Stimulated activated CD4-positive, alpha-beta T cell treated with anti-CD3 and anti-CD28 coated beads, Interleukin-1b, Interleukin-23, amount 100 ng/mL, for 4 hours (primary cell): ENCODE measurements around the gene GPS1.

Experiments
- DNase-seq, 2 donors: peaks; one replicate each; pipeline ENCODE4 v3.0.0-alpha.2; 2020; ENCODE audit warnings: low read depth in 2 of 2

Gene GPS1

DNA sequence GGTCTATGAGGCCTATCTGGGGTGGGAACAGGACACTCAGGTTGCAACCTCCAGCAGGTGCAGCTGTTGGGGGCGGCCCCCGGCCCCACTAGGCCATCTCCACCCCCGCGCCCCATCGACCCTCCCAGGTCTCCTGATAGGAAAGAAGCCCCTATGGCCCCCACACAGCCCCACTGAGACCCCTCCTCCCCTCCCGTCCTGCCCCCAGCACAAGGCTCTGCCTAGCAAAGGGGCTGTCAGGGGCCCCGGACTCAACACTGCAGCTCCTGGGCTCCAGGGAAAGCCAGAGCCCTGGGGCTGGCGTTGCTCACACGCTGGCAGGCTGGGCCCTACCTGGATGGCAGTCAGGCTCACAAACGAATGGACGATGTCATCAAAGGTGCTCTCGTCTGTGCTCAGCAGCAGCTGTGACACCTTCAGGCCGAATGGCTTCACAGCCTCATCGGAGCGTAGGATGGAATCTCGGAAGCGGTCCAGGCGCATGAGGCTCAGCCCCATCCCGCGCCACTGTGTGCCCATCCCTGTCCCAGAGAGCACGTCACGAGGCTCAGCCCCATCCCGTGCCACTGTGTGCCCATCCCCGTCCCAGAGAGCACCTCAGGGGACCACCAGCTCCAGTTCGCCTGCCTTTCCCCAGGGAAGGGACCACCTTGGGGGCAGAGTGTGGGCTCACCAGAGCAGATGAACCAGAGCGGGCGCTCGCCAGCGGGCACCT is 39.0 kb downstream of the GPS1 start:
- DNase-seq, result no peak

DNA sequence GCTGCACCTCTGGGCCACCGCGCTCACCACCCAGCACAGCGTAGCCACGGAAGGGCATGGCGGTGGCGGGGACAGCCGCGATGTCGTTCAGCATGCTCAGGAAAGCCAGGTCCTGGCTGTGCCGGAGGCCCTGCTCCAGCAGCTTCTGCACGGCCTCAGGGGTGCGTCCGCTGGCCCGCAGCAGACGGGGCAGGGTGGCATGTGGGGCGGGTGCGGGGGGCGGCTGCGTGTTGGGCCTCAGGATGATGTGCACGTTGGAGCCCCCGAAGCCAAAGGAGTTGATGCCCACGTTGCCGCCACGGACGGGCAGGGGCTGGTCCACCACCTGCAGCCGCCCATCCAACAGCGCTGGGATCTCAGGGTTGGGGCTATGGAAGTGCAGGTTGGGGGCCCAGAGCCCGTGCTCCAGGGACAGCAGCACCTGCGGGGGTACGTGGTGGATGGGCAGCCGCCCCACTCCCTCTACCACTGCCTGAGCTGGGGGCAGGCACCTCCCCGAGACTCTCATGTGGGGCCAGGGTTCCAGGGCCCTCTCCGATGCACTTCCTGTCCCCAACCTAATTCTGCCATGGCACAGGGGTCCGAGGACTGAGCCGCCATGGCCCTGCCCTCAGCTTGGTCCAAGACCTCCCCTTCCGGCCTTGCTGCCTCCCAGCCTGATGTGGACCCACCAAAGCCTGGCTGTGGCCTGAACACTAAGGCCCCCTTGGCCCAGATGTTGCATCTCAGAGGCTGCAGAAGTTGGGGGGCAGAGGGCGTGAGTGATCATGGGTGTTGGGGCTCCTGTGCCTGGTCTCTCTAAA is 39.8 kb downstream of the GPS1 start:
- DNase-seq, result no peak

DNA sequence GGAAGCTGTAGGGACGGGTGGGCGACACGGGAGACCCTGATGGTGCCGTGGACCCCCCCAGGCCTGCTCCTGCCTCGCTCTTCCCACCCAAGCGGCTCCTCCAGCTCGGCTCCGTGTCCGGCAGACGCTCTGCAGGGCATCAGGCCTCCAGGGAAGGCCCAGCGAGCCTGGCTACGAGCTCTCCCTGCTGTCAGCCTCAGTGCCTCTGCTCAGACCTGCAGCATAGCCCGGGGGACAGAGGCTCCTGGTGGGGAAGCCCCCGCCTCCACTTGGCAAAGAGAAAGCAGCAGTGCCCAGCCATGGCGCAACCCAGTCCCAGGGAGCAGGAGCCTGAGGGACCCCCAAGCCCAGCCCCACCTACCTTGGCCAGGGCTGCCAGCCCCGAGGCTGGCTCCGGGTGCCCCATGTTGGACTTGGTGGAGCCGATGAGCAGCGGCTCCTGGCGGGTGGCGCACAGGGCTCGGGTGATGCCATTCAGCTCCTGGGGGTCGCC is 40.4 kb downstream of the GPS1 start:
- DNase-seq, result no peak

DNA sequence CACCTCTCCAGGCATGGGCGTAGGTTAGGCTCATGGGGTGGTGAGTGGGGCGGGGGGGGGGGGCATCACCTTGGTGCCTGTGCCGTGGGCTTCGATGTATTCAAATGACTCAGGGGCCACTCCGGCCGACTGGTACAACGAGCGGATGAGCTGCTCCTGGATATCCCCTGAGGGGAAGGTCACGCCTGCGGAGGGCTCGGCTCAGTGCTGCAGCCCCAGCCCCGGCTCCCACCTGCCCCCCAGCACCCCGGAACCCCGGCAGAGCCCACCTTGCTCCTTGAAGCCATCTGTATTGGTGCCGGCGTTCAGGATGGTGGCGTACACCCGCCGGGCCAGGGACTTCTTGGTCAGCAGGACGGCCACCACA is 40.9 kb downstream of the GPS1 start:
- no peak for DNase-seq

DNA sequence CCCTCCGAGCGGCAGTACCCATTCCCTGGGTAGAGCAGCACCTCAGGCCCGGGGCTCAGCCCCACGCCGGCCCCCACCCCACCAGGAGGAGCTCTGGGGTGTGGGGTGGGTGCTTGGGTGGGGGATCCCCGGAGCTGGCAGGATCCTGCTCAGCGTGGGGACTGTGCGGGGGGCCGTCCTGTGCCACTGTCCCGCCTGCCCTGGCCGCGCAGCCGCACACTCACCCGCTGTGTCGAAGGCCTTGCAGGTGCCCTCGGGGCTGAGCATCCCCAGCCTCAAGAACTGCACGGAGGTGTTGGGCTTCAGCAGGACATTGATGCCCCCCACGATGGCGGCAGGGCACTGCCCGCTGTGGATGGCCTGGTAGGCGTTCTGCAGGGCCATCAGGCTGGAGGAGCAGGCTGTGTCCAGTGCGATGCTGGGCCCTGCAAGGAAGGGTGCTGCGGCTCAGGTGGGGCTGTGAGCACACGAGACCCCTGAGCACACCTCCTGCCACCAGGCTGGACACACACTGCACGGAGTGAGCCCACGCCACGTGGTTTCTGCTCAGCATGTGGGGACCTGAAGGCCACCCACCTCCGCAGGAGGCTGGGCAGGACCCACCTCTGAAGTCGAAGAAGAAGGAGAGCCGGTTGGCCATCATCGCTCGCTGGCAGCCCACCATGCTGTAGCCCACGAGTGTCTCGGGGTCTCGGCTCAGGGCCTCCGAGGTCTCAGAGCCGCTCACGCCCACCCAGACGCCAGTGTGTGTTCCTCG is 41.5 kb downstream of the GPS1 start:
- no peak for DNase-seq

DNA sequence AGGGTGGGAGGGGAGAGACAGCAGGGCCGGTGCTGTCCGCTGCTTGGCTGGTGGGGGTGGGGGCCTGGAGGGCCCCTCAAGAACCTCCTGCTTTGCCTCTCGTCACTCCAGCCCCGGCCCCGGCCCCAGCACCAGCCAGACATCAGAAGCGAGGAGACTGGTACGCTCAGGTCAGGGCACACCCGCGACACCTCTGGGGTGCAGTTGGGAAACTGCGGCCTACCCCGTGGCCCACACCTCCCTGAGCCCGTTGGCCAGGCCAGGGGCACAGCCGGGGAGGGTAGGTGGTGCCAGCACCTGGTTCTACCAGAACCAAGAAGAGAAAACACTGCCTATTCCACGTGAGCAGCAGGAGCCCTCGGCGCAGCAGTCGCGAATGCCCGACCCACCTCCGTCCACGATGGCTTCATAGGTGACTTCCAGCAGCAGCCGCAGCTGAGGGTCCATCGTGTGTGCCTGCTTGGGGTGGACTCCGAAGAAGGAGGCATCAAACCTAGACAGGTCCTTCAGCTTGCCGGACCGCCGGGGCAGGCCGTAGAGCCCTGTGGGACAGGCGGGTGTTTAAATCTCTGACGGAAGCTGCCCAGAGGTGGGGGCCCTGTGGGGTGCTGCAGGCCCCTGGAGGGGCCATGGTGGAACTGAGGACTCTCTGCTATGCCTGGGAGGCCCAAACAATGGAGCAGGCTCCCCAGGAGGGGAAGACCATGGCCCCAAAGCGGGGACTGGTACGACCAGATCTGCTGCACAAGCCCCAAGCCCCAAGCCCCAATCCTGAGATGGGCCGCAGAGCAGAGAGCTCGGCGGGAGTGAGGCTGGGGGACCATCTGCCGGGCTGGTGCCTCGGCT is 43.5 kb downstream of the GPS1 start:
- DNase-seq, result no peak

DNA sequence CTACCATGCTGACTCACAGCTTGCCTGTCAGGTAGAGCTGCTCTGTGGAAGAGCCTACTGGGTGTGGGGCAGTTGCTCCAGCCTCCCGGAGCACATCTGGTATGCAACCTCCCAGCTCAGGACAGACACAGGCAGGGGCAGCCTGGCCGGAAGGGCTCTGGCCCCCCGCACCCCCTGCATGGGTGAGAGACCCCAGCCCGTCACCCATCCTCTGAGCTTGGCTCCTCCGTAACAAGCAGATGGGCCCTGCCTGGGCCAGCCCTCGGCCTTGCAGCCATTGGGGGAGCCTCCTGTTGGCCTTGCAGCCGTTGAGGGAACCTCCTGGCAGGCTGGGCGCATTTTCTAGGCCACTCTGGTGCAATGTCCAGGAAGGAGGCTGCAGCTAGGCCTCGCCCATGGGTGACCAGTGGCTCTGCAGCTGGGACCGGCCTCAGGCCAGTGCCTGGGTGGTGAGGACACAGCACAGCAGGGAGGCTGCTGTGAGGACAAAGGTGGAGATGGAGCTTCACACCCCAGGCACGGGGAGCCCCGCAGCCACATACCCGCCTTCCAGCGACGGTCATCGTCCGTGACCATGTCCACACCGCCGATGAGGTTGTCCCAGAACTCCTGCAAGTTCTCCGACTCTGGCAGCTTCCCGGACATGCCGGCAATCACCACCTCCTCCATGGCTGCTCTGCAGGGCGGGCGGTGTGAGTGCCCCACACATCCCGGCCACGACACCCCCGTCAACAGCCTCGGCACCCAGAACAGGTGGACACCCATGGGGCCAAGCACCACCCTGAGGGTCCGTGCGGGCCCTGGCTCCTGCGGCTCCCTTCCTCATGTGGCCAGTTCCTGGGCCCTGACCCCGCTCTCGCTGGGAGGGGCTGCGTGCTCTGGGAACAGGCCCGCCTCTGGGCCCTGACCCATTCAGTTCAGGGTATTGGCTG is 44.3 kb downstream of the GPS1 start:
- no peak for DNase-seq

DNA sequence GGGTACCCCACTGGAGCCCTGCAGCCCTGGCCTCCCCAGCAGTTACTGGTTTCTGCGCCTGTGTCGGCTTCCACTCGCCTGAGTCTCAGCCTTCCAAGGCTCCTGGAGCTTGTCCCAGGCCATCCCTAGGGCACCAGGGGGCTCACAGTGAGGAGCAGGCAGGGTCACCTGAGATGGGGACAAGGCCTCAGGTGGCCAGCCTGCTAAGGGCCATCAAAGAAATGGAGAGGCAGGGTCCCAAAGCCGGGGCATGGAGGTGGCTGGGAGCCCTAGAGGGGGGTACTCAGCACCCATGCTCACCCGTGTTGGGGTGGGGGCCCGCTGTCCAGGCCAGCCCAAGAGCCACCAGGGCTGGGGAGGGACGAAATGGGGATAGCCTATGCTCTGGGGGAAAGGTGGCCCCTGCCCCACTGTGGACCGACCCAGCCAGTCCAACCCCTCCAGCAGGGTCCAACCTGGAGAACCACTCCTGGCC is 45.0 kb downstream of the GPS1 start:
- no peak for DNase-seq

DNA sequence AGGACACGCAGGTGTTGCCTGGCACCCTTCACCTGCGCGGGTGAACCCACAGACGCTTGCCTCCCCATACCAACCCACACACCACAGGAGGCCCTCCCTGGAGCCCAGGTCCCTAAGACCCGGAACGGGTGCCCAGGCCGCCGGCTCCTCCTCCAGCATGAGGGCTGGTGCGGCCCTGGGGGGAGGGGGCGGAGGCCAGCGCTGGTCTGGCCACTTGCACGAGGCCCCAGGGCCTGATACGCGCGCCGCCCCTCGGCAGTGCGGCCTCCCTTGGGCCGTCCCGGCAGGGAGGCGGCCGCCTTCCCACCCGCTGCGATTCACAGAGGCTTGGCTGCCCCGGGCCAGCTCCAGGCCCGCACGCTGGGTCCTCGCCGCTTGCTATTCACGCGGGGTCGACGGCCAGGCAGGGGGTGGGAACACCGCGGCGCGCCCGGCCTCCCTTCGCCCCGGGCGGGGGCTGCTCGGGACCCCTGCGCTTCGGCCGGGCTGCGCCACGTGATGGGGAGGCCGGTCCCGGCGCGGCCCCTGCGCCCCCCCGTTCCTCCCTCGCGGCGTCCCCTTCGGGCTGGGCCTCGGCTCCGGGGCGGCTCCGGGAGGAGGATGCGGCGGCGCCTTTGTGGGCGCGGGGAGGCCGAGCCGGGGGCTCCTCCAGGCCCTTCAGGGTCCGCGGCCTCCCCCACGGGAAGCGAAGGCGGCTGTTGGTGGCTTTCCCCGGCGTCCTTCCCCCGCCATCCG is 45.7 kb downstream of the GPS1 start:
- peak in 1 of 2 donors; percentile 38 for DNase-seq

DNA sequence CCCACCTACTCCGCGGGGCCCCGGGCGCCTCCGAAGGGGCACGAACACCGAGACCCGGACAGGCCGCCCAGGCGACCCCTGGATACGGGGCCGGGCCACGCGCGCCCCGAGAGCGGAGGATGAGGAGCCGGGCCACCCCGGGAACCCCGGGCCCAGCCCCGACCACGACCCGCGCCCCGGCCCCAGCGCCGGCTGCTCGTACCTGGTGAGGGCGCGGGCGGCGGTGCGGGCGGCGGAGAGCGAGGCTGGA is 46.1 kb downstream of the GPS1 start:
- no peak for DNase-seq

DNA sequence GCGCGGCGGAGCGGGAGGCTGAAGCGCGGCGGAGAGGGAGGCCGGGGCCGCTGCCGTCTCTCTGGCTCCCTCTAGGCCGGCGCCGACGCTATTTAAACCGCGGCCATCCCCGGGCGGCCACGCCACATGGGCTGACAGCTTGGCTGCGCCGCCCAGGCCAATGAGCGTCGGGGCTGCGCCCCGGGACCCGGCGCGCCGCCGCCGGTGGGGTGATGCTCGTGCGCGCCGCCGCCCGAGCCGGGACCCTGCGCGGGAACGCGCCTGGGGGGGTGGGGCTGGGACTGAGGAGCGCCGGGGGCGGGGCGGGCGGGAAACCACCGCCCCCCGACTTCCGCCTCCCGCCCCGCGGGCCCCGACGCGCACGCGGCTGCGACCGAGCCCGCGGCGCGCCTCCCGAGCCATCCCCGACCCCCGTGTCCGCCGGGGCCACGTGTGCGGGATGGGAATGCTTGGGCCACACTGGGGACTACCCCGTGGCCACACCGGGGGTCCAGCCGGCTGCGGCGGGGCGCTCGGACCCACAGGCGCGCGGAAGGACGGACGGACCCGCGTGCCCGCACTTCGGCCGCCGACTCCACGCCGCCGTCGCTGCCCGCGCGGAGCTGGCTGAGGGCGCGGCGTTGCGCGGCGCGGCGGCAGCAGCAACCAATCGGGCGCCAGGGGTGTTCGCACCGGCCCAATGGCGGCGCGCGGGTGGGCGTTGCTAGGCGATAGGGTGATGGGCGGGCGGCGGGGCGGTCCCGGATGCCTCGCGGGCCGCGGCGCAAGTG is 46.7 kb downstream of the GPS1 start, which contains the start of gene FASN:
TSS of gene FASN (minus strand) at position 68 of the 770 bp plus-strand sequence. CDS start 1,791 bp downstream, outside the sequence.
- peak; percentile 89 to 96 for DNase-seq

DNA sequence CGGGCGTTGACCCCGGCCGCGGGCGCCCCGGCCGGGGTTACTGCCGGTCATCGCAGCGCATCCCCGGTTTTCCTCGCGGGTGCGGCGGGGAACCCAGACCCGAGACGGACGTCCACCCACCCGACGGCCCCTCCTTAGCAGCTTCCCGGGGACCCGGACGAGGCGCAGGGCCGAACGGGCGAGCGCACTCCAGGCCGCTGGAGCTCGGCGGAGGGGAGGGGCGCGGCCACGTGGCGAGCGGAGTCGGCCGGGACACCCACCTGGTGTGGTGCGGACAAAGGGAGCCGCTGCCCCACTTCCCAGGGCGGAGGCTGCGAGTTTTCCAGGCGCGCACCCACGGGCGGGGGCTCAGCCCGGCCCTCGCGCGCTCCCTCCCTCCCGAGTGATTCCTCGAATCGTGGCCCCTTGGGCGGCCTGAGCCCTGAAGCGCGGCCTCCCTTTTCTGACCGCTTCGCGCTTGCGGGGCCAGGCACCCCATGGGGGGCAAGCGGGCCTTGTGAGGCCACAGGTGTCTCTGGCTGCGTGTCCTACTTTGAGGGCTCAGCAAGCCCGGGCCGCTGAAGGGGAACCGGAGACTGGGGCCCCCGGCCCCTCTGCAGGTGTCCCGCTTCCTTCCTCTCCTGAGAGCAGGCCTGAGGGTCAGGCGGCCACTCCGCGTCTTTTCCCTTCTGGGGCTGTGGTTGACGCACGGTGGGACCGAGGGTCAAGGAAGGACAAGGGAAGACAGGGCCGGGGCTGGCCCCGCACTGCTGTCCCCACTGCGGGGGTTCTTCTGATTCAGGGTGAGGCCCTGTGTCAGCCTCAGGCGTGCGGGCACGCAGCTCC is 47.5 kb downstream of the GPS1 start:
- DNase-seq, result no peak

DNA sequence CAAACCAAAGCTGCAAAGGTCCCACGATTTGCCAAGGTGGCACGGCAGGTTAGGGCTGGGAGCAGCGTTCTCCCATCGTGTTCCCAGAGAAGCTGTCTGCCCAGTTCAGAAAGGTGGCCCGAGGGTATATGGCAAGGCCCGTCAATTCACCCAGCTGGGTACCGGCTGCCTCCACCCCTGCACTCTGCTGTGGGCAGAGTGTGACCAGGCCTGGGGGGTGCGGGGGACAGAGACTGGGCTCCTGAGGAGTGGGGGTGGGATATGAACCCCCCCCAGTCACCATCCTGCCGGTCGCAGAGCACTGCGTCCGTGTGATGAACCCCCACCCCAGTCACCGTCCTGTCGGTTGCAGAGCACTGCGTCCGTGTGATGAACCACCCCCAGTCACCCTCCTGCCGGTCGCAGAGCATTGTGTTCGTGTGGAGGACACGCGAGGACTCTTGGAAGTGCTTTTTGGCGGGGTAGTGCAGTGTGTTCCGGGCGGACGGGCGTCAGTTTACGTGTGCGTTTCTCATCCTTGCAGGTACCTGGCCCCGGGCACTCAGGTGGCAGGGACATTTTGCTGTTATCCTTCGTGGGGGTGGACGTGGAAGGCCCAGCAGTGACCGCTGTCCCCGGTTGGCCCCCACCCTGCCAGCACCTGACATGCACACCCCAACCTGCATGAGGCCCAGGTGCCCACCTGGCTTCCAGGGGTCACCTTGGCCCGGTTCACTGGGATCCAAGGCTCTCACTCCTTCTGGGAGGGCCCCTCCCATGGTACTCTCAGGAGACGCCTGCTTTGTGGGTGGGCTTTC is 49.0 kb downstream of the GPS1 start:
- no peak for DNase-seq

DNA sequence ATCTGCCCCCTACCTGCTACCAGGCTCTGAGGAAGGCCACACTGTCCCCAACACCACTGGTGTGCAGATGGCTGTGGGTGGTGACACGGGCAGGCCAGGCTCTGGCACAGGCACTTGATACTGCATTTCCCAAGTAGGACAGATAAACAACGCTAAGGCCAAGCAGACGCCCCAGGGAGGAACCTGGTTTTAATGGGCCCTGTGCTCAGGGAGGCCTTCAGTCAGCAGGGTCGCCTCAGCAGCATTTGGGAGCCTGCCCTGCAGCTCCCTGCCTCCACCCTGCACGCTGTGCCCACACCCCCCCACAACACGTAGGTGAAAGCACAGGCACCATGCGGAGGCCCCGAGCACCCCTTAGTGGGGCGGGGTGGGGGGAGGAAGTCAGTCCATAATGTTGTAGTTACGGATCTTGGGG is 49.6 kb downstream of the GPS1 start:
- no peak for DNase-seq

DNA sequence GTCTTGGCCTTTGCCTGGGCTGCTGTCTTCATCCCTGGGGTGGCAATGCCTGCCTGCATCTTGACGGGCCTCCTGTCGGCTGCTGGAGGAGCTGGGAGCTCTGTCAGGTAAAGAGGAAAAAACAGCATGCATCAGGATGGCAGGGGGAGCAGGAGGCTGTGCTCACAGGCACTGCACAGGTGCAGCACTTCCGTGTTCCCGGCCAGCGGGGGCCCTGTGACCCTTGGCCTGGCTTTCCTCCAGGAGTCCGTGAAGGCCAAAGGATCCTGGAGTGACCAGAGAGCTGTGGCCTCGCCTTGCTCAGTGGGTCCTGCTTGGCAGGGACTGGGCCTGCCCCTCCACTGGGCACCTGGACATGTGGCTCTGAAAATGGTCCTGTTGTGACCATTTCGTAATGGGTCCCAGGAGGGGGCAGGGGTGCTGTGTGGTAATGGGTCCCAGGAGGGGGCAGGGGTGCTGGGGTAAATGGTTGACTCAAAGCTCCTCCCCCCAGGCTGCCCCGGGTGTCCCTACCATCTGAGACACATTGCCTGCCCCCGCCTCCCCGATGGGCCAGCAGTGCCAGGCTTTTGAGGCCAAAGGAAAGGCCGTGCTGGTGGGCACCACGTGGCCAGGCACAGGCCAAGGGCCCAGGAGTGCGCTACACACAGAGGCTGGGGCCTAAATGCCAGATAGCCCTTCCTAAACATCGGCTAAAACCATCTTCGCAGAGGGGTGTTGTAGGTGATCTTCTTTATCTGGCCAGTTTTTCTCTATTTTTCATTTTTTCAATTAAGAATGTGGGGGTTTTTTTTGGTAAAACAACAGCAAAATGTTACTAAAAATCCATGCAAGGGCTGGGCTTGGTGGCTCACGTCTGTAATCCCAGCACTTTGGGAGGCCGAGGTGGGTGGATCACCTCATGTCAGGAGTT is 50.3 kb downstream of the GPS1 start:
- DNase-seq, result no peak
